Stimulated activated CD4-positive, alpha-beta T cell treated with anti-CD3 and anti-CD28 coated beads, Interleukin-1b, Interleukin-23, amount 100 ng/mL, for 24 hours (primary cell): ENCODE data around the gene NFE2.
"Not testable (repeated sequence)": the region's sequence is repeated elsewhere in the genome, so short reads cannot be mapped to it uniquely, and the experiment has no call there.

ENCODE experiments used
- DNase-seq, 4 experiments: peaks; one replicate each; pipeline ENCODE4 v3.0.0-alpha.2; 2020; ENCODE audit warnings: low read depth in 4 of 4, low spot score in 1 of 4

The NFE2 gene

DNA sequence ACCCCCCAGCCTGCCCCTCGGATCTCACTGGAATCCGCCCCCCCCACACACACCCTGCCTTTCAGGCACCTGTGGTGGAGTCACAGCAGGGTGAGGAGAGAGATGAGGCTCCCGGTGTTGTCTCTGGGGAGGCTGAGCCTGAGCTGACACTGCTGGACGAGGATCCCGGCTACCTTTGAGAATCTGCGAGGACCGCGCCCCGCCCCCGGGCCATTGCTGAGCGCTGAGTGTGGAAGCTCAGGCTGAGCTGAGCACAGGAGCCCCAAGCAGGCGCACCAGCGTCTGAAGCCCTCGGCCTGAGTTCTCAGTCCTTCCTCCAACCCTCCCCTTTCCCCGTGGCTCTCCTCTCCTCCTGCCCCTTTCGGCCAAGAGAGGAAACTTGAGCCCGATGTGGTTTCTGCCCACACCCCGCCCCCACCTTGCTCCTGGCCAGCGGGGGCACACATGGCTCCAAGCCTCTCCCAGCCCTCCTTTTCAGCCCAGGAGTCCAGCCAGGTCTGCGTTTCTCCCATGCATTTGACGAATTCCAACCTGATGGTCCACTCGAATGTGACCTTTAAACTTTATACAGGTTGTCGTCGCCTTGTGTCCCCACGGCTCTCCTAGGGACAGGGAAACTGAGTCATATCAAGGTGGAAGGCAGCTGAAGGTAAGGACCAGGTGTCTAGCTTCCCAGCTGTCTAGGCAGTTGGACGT lies at the start of gene NFE2:
NFE2 (minus strand) TSS at position 284 of the 696 bp plus-strand sequence. CDS start 5,767 bp downstream, outside the sequence.
- DNase-seq: no peak

DNA sequence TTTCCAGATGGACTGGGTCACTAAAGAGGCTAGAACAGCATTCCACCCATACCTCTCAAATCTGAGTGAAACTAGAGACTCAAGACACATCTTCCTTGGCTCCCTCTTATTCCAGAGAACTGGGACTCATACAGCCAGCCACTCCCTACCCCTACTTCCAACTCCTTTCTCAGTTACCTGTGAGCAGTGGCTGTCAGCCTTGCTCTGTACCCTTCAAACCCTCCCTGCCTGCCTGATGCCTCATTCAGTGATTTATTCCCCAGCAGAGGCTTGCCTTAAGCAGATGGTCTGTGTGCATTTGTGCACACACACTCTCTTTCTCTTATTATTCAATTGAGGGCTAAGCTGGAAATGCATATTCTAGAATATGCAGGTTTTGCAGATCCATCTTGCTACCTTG lies 48.9 kb upstream of the NFE2 start:
- no peak for DNase-seq

DNA sequence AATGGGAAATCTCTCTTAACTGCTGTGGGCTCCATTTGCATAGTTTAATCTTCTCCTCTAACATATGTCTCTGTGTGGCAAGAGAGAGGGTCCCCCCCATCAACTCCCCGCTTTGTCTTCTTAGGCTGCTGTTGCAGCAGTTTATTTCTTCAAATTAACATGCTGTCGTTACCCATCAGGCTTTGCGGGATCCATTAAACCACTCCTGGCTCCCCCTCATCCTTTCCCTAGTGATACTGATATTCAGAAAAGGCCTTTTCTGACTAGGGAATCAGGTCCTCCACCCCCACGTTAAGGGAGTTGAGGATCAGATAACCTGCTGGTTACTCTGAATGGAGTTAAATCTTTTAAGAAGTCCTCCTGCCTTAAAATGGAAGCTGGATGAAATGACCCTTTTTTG lies 48.2 kb upstream of the NFE2 start:
- no peak for DNase-seq

DNA sequence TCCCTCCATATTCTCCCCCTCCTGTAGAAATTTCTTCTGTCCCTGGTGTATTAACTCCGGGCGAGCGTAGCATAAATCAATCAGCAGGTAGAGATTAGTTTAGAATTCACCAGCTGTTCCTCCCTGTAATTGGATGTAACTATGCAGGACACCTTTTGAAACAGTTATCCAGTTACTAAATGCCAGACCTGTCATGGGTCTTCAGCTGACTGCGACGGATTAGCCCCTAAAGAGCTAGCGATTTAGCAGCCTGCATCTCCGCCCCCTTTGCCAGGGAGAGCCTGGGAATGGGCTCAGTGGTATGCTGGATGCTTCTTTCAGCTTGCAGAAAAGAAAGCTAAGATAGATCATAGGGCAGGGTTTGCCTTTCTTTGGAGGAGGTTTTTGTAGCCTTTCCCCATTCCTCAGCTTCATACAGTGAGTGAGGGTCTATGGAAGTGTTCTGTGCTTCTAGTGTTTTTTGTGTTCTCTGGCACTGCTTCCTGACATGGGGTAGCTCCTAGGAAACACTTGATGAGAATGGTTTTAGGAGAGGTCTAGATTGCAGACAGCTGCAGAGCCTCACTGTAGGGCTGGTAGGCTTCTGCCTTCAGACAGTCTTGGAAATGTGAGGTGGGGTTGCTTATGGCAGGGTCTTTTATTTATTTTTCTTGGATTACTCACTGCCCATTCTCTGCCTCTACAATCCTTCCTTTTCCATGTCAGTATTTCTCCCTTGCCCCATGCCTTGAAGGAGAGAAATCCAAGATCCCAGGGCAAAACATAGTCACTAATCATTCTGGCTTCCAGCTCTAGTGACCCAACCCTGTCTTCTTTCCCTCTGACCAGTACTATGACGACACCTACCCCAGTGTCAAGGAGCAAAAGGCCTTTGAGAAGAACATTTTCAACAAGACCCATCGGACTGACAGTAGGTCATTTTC lies 40.8 kb upstream of the NFE2 start:
- no peak for DNase-seq

DNA sequence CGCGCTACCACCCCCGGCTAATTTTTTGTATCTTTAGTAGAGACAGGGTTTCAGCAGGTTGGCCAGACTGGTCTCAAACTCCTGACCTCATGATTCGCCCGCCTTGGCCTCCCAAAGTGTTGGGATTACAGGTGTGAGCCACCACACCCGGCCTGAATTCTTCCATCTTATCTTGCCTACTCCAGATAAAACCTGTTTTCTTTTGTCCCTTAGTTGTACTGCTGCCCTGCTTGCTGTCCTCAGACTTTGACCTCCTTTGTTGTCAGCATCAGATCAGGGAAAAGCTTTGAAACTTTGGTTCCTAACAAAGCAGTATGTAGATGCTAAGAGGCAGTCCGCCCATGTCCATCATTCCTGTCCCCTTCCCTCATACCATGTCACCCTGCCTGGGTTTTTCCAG lies 40.0 kb upstream of the NFE2 start:
- DNase-seq: no peak

DNA sequence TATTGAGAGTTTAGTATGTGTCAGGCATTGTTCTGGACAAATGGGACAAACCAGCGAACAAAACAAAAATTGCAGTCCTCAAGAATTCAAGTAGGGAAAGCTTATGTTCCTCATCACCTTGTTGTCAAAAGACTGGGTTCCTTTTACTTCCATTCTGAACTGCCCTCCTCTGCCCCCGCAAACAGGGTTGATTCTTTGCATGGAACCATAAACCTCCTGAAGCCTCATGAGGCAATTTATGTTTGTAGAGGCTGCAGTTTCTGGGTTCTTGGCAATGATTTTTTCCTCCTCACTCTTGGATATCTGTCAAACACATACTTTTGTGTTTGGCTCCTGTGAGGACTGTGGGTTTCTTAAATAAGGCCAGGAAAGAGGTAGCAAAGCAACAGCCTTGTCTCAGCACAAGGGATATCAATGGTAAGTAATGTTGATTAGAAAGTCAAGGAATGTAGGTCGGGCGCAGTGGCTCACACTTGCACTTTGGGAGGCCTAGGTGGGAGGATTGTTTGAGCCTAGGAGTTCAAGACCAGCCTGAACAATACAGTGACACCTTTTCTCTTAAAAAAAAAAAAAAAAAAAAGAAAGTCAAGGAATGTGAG lies 38.0 kb upstream of the NFE2 start:
- no peak for DNase-seq

DNA sequence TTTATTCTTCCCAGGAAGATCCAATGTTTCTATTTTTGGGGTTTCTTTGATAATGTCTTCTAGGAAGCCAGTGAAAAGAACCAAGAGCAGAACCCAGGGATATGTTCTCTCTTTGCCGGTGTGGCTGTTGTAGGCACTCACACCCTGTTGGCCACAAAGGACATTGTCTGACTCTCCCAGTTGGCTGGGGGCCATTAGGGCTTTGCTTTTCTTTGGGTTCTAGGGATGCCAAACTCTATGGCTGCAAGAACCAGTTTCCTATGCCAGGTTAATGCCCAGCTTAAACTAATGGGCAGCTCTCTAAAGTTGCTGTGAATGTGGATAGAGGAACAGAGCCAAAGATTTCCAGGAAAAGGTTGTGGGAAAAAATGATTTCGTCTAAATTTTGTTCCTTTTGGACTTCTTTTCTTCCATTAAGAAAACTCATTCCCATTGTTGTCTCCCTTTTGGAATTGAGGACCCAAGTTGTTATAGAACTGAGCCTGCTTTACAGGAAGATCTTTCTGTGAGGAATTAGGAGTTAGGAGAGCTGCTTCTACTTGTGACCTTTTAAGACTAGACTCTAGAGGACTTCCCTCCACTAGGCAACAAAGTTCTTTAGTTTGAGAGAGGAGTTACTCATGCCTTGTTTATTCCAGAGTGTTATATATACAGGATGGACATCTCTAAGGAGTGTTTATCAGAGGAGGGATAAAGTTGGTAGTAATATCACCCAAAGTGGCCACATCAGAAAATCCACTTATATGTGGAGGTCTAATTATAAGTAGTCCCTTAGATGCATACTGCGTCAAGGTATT lies 37.2 kb upstream of the NFE2 start:
- no peak for DNase-seq

DNA sequence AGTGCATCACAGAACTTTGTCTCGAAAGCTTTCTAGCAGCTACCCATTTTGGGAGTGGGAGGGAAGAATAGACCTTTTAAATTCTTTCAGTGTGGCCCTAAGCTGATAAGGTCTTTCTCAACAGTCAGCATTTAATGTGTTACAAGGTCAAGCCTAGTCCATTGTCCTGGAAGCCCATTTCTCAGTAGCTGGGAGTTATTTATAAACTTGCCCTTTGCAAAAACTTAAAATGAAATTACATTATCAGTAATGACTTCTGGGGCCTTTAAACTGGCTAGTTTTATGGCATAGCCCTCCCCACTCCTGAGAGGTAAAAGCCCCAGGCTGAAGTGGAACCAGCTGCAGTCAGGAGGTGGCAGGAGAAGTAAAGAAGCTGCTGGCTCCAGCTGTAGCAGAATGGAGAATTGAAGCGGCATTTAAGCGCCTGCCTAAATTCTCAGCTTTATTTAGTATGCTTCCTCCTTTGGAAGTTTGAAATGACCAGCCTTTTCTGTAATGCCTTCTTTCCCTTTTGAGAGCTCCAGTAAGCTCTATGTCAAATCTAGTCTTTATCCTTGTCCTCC lies 36.5 kb upstream of the NFE2 start:
- DNase-seq: no peak

DNA sequence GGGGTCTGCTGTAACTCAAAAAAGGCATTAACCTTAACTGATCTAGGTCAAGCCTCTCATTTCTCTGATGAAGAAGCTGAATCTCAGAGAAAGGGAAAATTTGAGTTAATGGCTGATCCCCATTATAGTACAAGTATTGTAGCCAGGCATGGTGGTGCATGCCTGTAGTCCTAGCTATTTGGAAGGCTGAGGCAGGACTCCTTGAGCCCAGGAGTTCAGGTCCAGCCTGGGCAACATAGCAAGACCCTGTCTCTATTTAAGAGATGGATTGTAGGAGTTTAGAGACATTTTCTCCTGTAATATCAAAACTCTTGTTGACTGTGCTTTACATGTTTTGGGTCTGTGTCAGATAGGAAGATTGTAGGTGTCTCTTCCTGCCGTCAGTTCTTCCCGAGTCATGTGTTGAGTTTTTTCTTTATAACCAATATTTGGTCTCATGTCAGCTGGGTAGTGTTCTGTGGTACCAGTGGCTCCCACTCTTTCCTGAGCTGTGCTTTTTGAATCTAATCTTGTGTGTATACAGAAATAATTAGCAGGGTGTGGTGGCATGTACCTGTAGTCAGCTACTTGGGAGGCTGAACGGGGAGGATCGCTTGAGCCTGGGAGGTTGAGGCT lies 32.7 kb upstream of the NFE2 start:
- DNase-seq: no peak

DNA sequence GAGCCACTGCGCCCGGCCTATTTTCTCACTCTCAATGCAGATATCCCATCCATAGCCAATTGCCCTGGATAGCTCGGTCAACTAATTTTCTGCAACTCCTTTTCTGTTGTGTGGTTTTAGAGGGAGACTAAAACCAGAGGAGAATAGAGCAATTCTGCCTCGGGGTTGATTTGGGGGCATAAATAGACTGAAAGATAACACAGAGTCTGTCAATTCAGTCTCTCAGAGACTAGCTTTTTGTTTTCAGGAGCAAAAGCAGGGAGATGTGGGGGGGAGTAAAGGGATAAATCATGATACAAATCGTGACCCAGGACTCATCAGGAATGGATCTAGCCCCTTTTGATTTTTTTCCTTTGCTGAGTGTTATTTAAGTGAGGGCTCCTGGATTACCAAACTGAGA lies 30.6 kb upstream of the NFE2 start:
- DNase-seq: no peak

DNA sequence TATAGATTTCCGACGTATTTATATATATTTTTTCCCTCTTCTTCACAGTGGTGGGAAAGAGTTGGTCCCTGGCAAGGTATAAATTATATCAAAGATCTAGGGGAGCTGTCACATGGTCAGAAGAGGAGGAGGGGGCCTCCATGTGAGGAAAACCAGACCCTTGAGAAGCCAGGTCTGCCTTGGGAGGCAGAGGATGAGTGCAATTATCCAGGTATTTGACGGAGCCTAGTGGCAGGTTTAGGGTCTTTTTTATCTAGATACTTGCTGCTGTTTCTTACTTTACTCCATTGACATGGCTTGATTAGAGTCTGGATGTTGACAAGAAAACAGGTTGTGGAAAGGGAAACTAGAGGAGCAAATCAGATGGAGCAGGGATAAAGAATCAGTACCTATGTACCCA lies 29.6 kb upstream of the NFE2 start:
- DNase-seq: no peak

DNA sequence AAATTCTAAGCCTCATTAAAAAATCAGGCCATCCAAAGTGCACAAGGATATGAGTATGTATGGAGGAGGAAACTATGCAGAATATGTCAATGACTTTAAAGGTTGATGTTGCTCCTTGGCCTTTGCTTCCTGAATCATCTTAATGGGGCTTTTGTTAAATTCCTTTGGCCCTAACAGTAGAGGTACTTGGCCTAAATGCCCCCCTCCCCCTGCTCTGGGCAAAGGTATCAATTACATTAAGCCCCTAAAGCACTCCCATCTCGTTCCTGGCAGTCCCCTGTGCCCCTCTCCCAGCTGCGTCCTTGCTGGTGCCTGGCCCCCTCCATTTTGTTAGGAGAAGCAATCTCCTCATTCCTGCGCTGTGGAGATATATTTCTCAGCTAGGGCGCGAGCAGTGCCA lies 28.9 kb upstream of the NFE2 start:
- no peak for DNase-seq

DNA sequence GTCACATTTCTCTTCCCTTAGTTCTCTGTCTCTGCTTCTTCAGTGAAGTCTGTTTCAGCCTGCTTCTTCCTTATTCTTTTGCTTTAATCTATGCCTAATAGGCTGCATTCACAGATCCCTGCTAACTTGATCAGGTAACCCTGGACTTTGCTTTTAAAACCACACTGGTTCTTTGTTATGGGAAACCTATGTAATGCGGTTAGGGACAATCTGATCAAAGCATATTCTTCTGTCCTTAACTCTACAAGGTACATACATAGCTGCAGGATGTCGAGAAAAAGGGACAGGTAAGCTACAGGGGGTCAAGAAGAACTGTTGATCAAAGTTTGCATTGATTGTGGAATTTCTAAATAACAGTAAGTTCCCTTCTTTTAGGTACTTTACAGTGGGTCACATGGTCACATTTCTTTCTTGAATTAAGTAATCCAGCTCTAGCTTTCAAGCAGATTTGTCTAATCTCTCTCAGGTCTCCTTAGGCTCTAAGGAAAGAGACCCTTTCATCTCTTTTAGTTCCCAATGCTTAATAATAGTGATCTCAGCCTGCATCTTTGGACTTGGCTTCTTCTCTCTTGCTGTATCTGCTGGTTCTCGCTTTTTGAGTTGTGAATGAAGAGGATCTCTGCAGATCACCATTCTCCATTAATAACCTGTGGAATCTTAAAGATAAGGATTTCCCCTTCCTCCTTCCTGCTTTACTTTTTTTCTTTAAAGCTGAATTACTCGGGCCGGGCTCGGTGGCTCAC lies 28.0 kb upstream of the NFE2 start:
- no peak for DNase-seq

DNA sequence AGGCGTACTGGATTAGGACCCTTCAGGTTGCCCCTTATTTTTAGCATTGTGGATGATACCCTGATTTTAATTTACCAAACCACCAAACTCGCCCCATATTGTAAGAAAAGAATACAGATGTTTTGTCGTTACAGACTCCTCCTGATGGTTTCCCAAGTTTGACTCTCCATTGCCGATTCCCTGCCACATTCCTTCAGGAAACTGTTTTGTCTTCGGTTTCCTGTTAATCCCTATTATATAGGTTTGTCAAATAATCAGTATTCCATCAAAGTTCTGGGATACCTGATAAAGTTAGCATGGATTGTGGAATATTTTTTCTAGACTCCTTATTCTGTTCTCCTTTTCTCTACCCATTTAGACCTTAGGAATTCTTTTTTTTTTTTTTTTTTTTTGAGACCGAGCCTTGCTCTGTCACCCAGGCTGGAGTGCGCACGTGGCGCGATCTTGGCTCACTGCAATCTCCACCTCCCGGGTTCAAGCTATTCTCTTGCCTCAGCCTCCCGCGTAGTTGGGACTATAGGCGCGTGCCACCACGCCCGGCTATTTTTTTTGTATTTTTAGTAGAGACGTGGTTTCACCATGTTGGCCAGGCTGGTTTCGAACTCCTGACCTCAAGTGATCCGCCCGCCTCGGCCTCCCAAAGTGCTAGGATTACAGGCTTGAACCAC lies 24.8 kb upstream of the NFE2 start:
- DNase-seq: not testable (repeated sequence)

DNA sequence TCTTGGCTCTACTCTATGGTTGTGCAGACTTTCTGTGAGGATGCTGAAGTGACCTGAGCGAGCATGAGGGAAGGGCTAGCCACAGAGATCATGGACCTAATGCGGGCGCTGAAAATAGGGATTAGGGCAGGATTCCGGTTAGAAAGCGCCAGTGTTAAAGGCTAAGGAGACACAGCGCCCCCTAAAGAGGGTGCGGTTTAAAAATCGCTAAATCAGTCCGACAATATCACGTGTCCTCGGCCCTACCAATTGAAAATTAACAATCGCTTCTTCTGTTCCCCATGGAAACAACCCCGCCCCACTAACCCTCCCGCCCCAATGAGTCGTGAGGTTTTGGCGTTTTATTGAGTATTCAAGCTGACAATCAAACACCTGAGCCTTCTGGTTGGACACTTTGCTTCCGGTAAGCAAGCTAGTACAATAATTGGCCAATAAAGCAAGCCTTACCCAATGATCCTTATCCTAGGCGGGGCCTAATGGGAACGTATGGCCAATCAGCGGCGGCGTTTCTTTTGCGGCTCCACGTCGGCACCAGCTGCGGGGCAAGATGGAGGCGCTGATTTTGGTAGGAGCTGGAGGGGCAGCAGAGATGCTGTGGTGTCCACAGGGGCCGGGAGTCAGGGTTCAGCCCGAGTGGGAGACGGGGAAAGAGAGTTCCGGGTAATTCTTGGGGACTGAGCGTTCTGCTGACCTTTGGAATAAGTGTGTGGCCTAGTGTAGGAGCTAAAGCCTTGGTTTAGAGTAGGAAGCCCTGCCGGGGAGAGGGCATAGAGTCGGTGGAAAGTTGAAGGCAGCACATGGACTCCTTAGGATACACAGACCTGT lies 24.0 kb upstream of the NFE2 start, which contains the start of gene COPZ1:
COPZ1 (plus strand) TSS at position 515 of the 825 bp plus-strand sequence; CDS start at position 548, 33 bp downstream.
- DNase-seq: peak; percentile 67 to 90 (median 78)

DNA sequence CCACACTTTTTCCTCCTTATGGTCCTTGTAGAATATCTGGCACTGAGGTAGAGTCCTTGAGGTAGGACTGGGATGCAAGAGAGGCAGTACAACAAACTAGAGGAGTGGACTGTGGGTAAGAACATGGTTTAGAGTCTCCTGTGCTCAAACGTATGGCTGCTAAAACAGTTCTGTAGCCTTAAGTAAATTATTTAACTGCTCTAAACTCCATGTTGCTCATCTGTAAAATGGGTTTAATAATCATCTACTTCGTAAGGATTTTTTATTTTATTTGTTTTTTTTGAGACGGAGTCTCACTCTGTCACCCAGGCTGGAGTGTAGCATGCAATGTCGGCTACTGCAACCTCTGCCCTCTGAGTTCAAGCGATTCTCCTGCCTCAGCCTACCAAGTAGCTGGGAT lies 20.5 kb upstream of the NFE2 start:
- no peak for DNase-seq

DNA sequence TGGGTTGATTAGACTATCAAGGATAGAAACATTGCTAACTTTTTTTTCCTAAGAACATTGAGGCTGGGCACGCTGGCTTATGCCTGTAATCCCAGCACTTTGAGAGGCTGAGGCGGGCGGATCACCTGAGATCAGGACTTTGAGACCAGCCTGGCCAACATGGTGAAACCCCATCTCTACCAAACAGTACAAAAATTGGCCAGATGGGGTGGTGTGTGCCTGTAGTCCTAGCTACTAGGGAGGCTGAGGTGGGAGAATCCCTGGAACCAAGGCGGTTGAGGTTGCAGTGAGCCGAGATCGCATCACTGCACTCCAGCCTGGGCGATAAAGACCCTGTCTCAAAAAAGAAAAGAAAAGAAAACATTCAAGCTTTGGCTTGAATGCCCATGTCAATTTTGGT lies 11.5 kb upstream of the NFE2 start:
- DNase-seq: not testable (repeated sequence)

DNA sequence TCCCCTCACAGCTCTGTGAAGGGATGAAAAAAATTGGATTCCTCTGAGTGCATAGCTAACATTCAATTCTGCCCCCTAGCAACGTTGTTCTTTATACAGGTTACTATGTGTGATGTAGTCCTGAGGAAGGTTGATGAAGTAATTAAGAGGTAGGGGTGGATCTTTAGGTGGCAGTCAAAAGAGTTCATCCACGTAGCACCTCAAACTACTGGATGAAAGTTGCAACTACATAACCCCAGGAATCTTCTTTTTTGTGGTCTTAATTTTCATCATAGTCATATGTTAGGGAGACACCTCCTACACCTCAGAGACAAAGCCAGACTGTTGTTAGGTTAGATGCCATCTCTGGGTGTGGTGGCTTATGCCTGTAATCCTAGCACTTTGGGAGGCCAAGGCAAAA lies 10.2 kb upstream of the NFE2 start:
- DNase-seq: no peak
